Fibroblast of the conjunctiva (primary cell): ENCODE results near the gene TNNC1.
A peak's percentile ranks its signal among the peaks of the same experiment; 100 is the strongest.

ENCODE experiments used
- DNase-seq: peaks from one replicate; pipeline ENCODE4 v3.0.0-alpha.2; 2010; ENCODE audit warnings: low read depth

The TNNC1 gene

GRCh38 chr3:52432225-52432624, 21.6 kb downstream of the TNNC1 start:
- no peak for DNase-seq

GRCh38 chr3:52431459-52432223, 22.2 kb downstream of the TNNC1 start:
- no peak for DNase-seq

GRCh38 chr3:52430416-52430810, 23.4 kb downstream of the TNNC1 start:
- DNase-seq: no peak

- no peak for DNase-seq
These were observed 23.9 kb downstream of the TNNC1 start for GRCh38 chr3:52429779-52430415.

DNA sequence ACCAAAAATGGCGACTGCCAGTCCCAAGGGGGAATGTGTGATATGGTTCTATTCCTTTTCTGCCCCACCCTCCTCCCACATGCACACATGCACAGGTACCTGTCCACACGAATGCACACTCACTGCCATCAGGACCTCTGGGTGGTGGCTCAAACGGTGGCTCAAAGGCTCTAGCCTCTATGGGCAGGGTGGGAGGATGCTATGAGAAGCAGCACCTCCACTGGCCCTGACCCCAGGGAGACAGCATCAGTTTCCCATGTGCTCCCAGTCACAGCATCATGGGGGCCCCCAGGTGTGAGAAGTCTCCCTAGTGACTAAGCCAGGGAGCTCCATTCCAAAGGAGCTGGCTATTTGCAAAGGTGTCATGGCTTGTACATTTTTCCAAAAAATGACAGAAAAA, 24.8 kb downstream of the TNNC1 start:
- DNase-seq: no peak

DNA sequence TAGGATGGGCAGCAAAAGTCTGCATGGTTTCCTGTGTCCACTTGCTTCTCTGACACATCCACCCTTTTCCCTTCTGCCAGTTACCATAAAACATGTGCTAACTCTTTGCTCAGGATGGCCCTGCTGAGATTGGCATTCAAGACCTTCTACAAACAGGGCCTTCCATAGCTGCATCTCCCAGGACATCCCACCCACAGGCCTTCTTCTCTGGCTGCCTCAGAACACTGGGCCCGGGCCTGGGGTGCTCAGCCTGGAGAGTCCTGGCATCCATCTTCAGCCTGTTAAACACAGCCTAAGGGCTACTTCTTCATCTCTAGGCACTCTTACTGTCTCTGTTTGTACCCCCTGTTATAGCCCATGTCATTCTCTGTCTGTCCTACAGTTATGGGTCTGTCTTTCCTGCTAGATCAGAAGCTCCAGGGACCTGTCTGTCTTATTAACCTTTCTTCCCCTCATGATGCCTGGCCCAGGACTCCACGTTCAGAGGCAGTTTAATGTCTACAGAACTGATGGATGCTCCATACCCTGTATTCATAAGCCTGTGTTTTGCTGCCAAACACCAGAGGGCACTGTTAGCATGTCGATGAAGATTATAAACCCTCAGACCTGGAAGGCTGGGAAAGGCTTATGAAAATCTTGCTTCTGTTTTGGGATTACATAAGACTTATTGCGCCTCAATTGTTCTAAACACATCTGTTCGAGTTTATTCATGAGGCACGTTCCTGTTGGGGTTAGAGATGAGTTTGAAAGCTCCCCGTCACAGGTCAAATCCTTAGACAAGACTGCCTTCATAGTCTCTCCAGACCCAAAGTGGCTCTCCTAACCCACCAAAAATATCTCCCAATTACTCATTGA, 25.5 kb downstream of the TNNC1 start:
- peak; percentile 86 for DNase-seq

GRCh38 chr3:52423173-52423572, 30.7 kb downstream of the TNNC1 start:
- DNase-seq: no peak

DNA sequence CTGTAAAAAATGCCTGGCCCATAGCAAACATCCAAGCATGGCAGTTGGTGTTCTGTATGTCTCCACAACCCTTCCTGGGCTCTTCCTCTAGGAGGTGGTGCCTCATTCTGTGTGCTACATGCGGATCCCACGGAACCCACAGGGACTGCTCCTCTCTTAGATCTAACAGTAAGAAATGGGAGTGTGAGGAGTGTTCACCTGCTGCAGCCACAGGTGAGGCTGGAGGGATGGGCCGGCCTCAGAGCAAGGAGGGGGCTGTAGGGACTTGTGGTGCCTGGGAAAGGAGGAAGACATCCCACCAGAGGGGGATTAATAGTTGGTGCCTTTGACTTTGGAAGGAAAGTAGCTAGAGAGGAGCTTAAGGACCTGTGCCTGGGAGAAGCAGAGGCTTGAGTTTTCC, 31.2 kb downstream of the TNNC1 start:
- no peak for DNase-seq

DNA sequence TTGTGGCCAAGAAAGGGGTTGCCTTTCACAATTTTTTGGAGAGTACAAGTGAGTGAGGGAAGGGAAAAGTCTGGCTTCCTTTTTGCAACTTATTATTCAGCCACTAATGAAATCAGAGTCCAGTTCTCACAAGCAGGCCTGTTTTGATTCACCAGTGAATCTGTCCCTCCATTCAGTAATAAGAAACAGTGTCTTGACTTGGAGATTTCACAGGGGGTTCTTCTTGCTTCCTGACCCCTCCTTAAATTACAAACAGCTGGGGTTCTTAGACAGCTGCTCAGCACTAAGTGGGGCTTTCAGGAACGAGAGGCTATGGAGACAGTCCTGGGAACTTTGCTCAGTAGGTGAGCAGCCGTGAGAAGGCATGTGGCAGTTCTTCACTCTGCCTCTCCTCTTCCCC, 33.5 kb downstream of the TNNC1 start:
- DNase-seq: no peak

GRCh38 chr3:52415800-52416199, 38.0 kb downstream of the TNNC1 start:
- DNase-seq: no peak

- no peak for DNase-seq
These were observed 45.4 kb downstream of the TNNC1 start for GRCh38 chr3:52408466-52408865.

- no peak for DNase-seq
These were observed 46.1 kb downstream of the TNNC1 start for GRCh38 chr3:52407779-52408178.

- no peak for DNase-seq
These were observed 46.9 kb downstream of the TNNC1 start for GRCh38 chr3:52406791-52407510.

DNA sequence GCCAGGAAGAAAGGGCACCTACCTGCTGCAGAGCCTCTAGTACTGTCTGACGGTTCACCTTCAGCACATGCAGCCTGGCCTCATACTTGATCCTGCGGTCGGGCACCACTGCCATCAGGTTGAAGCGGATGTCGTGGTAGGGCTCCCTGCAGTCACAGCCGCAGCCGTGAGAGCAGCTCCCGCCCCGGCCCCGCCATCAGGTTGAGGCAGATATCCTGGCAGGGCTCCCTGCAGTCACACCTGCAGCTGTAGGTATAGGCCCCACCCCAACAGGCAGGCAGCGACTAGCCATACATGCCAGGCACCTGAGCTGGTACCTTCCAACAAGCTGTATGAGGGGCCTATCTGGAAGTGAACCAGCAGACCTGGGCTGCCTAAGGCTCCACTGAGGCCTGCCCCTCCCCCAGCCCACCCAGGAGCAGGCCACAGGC, 47.6 kb downstream of the TNNC1 start:
- no peak for DNase-seq

DNA sequence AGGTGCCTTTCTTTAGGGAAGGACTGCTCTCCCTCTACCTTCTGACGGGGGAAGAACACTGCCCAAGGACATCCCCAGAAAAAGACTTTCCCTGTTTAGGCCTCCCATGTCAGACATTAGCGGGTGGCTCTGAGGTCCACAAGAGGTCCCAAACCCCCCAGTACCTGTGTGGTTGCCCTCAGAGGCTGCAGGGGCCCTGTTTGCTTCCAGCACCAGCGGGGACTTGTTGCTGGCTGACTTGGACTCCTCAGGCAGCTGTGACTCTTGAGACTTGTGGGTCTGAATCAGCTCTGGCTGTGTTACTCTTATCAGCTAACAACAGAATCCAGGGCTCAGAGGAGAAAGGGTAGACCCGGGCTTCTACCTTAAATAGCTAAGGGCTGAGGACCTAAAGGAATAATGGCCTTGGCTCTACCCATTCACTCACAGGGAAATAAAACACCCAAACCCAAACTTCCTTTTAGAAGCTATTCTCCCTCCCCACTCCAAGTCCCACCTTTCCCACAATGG, 48.2 kb downstream of the TNNC1 start:
- no peak for DNase-seq

DNA sequence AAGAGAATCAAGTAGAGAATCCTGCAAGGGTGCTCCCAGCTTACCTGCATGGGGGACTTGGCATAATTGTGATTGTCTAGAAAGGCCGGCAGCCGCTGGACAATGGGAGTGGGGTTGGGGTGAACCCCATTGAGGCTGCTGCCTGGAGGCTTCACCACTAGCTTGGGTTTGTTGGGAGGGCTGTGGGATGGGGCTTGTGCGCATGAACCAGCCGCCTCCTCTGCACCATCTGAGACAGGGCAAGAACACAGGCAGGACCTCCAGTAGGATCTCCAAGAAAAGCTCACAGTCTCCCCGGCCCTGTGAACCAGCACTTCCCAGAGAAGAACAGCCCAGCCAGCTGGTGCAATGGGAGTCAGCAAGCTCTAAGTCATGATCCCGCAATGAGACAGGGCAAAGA, 48.8 kb downstream of the TNNC1 start:
- DNase-seq: no peak

- DNase-seq: no peak
These were observed 49.5 kb downstream of the TNNC1 start for GRCh38 chr3:52404391-52404790.

GRCh38 chr3:52403955-52404354, 49.9 kb downstream of the TNNC1 start:
- DNase-seq: no peak

DNA sequence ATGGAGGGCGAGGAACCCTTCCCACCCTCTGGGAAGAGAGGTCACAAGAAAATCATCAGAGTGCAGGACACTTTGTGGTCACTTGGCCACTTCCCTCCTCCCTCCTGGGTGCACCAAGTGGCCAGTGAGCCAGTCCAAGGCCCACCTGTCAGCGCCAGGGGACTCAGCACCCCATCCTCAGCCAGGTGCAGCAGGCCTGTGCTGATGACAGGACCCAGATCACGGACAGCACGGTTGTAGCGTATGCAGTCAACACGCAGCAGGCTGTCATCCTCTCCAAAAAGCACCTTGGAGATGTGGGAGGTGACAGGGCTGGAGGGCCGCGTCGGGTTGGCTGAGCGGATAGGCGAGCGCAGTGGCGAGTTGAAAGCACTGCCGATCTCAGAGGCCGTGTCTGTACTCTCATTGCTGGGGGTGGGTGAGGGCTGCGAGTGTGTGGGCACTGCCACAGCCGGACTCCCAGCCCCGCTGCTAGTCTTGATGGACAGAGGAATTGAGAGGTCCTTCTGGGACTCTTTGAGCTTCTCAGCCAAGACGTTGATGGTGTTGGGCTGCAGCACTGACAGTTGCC, 50.5 kb downstream of the TNNC1 start:
- no peak for DNase-seq

GRCh38 chr3:52402706-52403270, 51.1 kb downstream of the TNNC1 start:
- no peak for DNase-seq

- DNase-seq: no peak
These were observed 51.7 kb downstream of the TNNC1 start for GRCh38 chr3:52402101-52402521.
